H1 (cell line): ENCODE results near the gene TEX101. TPM values are rescaled to one million over a fixed set of nuclear protein-coding genes. Genes with fewer than 3 reads are reported as not detected.

Source experiments
- CHD1 ChIP-seq: IDR thresholded peaks from 2 replicates; pipeline ENCODE4 v1.6.1; 2012; ENCODE audit warnings: low read depth, low read length, improper control_type of control experiment
- CHD2 ChIP-seq: IDR thresholded peaks from 2 replicates; pipeline ENCODE4 v1.6.1; 2012; ENCODE audit warnings: low read length, improper control_type of control experiment
- EGR1 ChIP-seq: IDR thresholded peaks from 2 replicates; pipeline ENCODE4 v1.6.1; 2011; ENCODE audit warnings: low read depth, low read length, borderline replicate concordance
- NANOG ChIP-seq: IDR thresholded peaks from 2 replicates; pipeline ENCODE4 v1.6.1; 2011; ENCODE audit warnings: low read length, low read depth, mild to moderate bottlenecking, inconsistent platforms; ENCODE audit not compliant: insufficient read depth, poor library complexity, severe bottlenecking
- RFX5 ChIP-seq: IDR thresholded peaks from 2 replicates; pipeline ENCODE4 v1.6.1; 2011; ENCODE audit warnings: low read depth, low read length, improper control_type of control experiment, borderline replicate concordance
- TCF12 ChIP-seq: IDR thresholded peaks from 2 replicates; pipeline ENCODE4 v1.6.1; 2011; ENCODE audit warnings: low read depth, mild to moderate bottlenecking, low read length
- TEAD4 ChIP-seq: IDR thresholded peaks from 2 replicates; pipeline ENCODE4 v1.6.1; 2012; ENCODE audit warnings: low read depth, low read length, inconsistent platforms, mixed read lengths
- YY1 ChIP-seq: IDR thresholded peaks from 2 replicates; pipeline ENCODE4 v1.6.1; 2011; ENCODE audit warnings: low read depth, mild to moderate bottlenecking, low read length
- polyA plus RNA-seq, 7 experiments: library from polyadenylated mRNA; depleted of rRNA in 3 of 7; stranded (reverse) in 5 of 7; unstranded in 2 of 7; fragments of >200 nt in 5 of 7; fragments of 200-250 nt in 2 of 7; gene quantifications; 1 replicate in 5 of 7; 2 replicates in 1 of 7; 4 replicates in 1 of 7; pipeline versions ENCODE4 v1.2.1 to v1.2.3, GENCODE V29; 2011 to 2013; ENCODE audit warnings: missing spikeins in 2 of 7, mixed read lengths in 2 of 7
- total RNA-seq: library from RNA; stranded (reverse); fragmentation: NEBNext Ultra II Directional; extraction: Animal tissue kit (Norgen Biotek cat#: 25700); gene quantifications from 2 replicates; pipeline ENCODE4 v1.2.1, GENCODE V29; 2021

The TEX101 gene
- total and polyA plus RNA-seq, 2 of the 8 experiments (the other 6 are each of a cell fraction or from before 2014, with no cell fraction given): 0.12 TPM; not detected in 1

DNA sequence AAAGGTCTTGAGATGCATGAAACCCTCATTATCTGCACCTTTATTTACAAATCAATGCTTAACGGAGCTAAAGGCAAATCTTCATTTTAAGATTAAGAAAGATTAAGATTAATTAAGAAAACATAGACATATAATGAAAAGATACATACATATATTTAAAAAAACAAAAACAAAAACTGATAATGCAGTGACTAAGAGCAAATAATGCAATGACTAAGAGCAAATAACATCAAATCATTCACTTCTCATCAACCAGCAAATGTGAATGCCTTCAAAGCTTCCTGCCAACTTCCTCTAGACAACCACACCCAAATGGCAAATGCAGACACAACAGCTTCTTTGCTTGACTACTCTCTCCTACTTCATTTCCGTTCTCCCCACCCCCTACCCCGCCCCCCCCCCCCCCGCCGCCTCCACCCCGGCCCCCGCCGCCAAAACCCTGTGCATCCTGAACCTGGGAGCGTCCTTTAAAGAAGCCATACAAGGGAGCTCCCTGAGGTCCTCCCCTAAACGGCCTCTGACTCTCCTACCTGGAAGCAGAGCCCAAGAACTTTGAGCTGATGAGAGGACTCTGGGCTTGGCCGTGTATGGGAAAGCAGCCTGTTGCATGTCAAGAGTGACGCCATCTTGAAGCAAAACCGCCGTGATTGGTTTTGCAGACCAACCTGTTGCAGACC is 24.5 kb downstream of the TEX101 start (continued):
- TF ChIP-seq RFX5: no peak
- TF ChIP-seq CHD2: no peak
- no peak for TF ChIP-seq EGR1
- TF ChIP-seq NANOG: no peak
- TF ChIP-seq CHD1: no peak
- TF ChIP-seq YY1: no peak
- TF ChIP-seq TEAD4: no peak
- TF ChIP-seq TCF12: no peak
